Colonic mucosa (tissue), 4 donors: ENCODE measurements around the gene SHF. TPM values are rescaled to one million over a fixed set of nuclear protein-coding genes. Genes with fewer than 3 reads are reported as not detected.

Experiments used
- DNase-seq: peaks from one replicate; pipeline ENCODE4 v3.0.0-alpha.2; 2020
- H3K27ac ChIP-seq: fragments of 200-600 bp; one replicate; pipeline ENCODE4 v1.8.0; 2021
- H3K27me3 ChIP-seq: fragments of 200-600 bp; one replicate; pipeline ENCODE4 v1.8.0; 2021
- H3K36me3 ChIP-seq: fragments of 200-600 bp; one replicate; pipeline ENCODE4 v1.8.0; 2021
- H3K4me1 ChIP-seq: fragments of 200-600 bp; one replicate; pipeline ENCODE4 v1.8.0; 2021; ENCODE audit warnings: mild to moderate bottlenecking
- H3K4me3 ChIP-seq: fragments of 200-600 bp; one replicate; pipeline ENCODE4 v1.8.0; 2021
- H3K9ac ChIP-seq, 2 donors: one replicate each; pipeline ENCODE4 v1.7.0; 2013; ENCODE audit warnings: control low read depth in 2 of 2, low read depth in 2 of 2, low read length in 2 of 2
- H3K9me3 ChIP-seq: fragments of 200-600 bp; one replicate; pipeline ENCODE4 v1.8.0; 2021
- intact Hi-C: fragments of 100-400 bp; cut with DNase I; formaldehyde crosslinking; loops from one replicate; pipeline ENCODE4 v1.14.1; 2022
- total RNA-seq, 2 donors: library from RNA; stranded (reverse); fragmentation: NEBNext Ultra II Directional in 1 of 2; extraction: Animal tissue kit (Norgen Biotek cat#: 25700) in 1 of 2; gene quantifications; one replicate each; pipeline ENCODE4 v1.2.1, GENCODE V29; 2021
- TF ChIP-seq, protein P1 (sequence below): fragments of 200-600 bp; IDR thresholded peaks from one replicate; pipeline ENCODE4 v1.8.0; 2022; ENCODE audit warnings: antibody characterized with exemption, mild to moderate bottlenecking
- donor health status: healthy.
- donor health status: DM: no; HTN: no; CAD: no.
- donor health status: DM: no; HTN: no; CAD: no.

SHF gene
- total RNA-seq, 2 donors from 2014 or later, result 8.7 to 14.7 TPM

GRCh38 chr15:45126535-45127158 is 61.1 kb downstream of the SHF start:
- H3K27ac ChIP-seq, result no peak overlapping the region
- no peaks in the 10 kb centered on the region for H3K36me3 ChIP-seq
- peaks cover 24% of the 10 kb centered on the region for H3K27me3 ChIP-seq
- no peaks in the 10 kb centered on the region for H3K9me3 ChIP-seq
- no peak overlapping the region for H3K4me3 ChIP-seq
- intact Hi-C loops, result no loop called here
- peaks cover 4% of the 10 kb centered on the region for H3K4me1 ChIP-seq
- peak; percentile 45 for DNase-seq
- TF ChIP-seq, protein P1, sequence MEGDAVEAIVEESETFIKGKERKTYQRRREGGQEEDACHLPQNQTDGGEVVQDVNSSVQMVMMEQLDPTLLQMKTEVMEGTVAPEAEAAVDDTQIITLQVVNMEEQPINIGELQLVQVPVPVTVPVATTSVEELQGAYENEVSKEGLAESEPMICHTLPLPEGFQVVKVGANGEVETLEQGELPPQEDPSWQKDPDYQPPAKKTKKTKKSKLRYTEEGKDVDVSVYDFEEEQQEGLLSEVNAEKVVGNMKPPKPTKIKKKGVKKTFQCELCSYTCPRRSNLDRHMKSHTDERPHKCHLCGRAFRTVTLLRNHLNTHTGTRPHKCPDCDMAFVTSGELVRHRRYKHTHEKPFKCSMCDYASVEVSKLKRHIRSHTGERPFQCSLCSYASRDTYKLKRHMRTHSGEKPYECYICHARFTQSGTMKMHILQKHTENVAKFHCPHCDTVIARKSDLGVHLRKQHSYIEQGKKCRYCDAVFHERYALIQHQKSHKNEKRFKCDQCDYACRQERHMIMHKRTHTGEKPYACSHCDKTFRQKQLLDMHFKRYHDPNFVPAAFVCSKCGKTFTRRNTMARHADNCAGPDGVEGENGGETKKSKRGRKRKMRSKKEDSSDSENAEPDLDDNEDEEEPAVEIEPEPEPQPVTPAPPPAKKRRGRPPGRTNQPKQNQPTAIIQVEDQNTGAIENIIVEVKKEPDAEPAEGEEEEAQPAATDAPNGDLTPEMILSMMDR, result peak; percentile 70
- H3K9ac ChIP-seq, result no peak overlapping the region

DNA sequence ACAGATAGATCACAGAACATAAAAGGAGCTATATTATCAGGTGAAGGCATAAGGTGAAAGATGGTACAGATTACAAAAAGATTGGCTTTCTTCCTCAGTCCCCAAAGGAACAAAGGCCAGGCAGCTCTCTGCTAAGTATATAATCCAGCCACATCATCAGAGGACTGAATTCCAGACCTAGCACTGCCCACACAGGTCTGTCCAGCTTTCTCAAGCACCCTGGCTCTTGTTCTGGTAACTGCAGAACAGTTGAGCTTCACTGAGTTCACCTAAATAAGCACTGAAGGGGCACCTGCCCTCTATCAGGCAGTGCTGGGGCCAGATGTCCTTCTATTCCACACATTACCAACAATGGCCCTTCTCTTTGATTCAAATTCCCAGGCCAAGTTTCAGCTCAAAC is 64.4 kb downstream of the SHF start:
- Histone ChIP-seq H3K36me3 (no peaks in the 10 kb centered on the region), H3K4me3 (no peak overlapping the region), H3K27ac (no peak overlapping the region), H3K9me3 (no peaks in the 10 kb centered on the region), H3K4me1 (no peaks in the 10 kb centered on the region), H3K9ac (no peak overlapping the region), H3K27me3 (peaks cover 7% of the 10 kb centered on the region)
- TF ChIP-seq, protein P1, result no peak
- intact Hi-C loops, result no loop called here
- DNase-seq, result no peak

DNA sequence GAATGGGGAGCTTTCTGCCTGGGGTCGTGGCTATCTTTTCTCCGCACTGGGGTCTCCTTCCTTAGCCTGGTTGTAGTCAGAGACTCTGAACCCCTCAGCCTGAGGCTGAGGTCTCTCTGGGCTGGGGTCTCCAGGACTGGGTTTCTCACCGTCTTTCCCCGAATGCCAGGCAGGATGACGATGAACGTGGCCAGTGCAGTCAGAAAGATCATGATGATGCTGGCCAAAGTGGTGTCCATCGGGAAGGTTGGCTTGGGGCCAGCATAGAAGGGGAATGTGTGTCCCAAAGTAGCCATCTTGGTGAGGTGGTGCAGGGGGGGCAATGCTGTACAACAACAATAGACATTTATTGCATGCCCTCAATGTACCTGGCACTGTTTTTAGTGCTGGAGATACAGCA is 65.0 kb downstream of the SHF start:
- H3K36me3 ChIP-seq, result no peaks in the 10 kb centered on the region
- H3K27ac ChIP-seq, result no peak overlapping the region
- H3K4me1 ChIP-seq, result peaks cover 2% of the 10 kb centered on the region
- H3K9ac ChIP-seq, result no peak overlapping the region
- no peak overlapping the region for H3K4me3 ChIP-seq
- no peak for DNase-seq
- no peaks in the 10 kb centered on the region for H3K9me3 ChIP-seq
- H3K27me3 ChIP-seq, result peaks cover under 1% of the 10 kb centered on the region
- intact Hi-C loops, result no loop called here
- TF ChIP-seq, protein P1, result no peak

- Histone ChIP-seq H3K36me3 (no peaks in the 10 kb centered on the region), H3K9me3 (no peaks in the 10 kb centered on the region), H3K27me3 (peaks cover 8% of the 10 kb centered on the region), H3K4me1 (peaks cover 3% of the 10 kb centered on the region), H3K4me3 (no peak overlapping the region), H3K9ac (no peak overlapping the region), H3K27ac (no peak overlapping the region)
- intact Hi-C loops, result no loop called here
- no peak for DNase-seq
- TF ChIP-seq, protein P1, result no peak
Observed at GRCh38 chr15:45121706-45122417, 65.9 kb downstream of the SHF start.

DNA sequence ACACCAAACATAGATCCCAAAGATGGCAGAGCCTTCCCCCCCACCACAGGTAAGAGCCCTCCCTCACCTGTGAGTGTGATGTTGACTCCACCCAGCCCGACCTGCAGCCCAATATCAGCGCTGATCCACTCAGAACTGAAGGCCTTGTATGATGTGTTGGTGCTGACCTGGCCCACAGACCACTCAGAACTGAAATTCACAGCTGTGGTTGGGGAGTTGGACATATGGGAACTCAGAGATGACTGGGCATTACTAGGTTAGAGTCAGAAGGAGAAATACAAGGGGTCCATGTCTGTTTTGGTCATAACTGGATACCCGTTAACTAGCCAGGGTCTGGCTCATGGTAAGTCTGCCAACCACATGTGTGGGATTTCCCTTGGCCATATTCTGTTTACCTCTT is 66.7 kb downstream of the SHF start:
- Histone ChIP-seq H3K36me3 (no peaks in the 10 kb centered on the region), H3K4me1 (peaks cover 3% of the 10 kb centered on the region), H3K4me3 (no peak overlapping the region), H3K9me3 (no peaks in the 10 kb centered on the region), H3K9ac (no peak overlapping the region), H3K27me3 (peaks cover 16% of the 10 kb centered on the region), H3K27ac (no peak overlapping the region)
- no peak for DNase-seq
- TF ChIP-seq, protein P1, result no peak
- intact Hi-C loops, result no loop called here
